Stimulated activated memory B cell treated with anti-CD40 and anti-IgM and Interleukin-4, amounts not matched to agents 10 μg/mL and 1 μg/mL and 100 μg/mL, for 72 hours (primary cell): ENCODE results near the gene ARMCX2.
A peak's percentile ranks its signal among the peaks of the same experiment; 100 is the strongest.
"Not testable (repeated sequence)": the region's sequence is repeated elsewhere in the genome, so short reads cannot be mapped to it uniquely, and the experiment has no call there.

Source experiments
- ATAC-seq: fragments of 150-1000 bp; cut with Tn5 transposase; 2 replicates; pipeline ENCODE4 v1.10.0; 2021
- H3K27ac Mint-ChIP-seq: one replicate; pipeline ENCODE4 v1.8.0; 2022; ENCODE audit warnings: mild to moderate bottlenecking, mixed read lengths
- H3K27me3 Mint-ChIP-seq: one replicate; pipeline ENCODE4 v1.8.0; 2022; ENCODE audit warnings: mixed read lengths
- H3K36me3 Mint-ChIP-seq: one replicate; pipeline ENCODE4 v1.8.0; 2022; ENCODE audit warnings: mixed read lengths
- H3K4me1 Mint-ChIP-seq: one replicate; pipeline ENCODE4 v1.8.0; 2022; ENCODE audit warnings: mixed read lengths
- H3K4me3 Mint-ChIP-seq: one replicate; pipeline ENCODE4 v1.8.0; 2022; ENCODE audit warnings: mild to moderate bottlenecking, moderate library complexity, mixed read lengths
- H3K9me3 Mint-ChIP-seq: one replicate; pipeline ENCODE4 v1.8.0; 2022; ENCODE audit warnings: mixed read lengths

Gene ARMCX2

DNA sequence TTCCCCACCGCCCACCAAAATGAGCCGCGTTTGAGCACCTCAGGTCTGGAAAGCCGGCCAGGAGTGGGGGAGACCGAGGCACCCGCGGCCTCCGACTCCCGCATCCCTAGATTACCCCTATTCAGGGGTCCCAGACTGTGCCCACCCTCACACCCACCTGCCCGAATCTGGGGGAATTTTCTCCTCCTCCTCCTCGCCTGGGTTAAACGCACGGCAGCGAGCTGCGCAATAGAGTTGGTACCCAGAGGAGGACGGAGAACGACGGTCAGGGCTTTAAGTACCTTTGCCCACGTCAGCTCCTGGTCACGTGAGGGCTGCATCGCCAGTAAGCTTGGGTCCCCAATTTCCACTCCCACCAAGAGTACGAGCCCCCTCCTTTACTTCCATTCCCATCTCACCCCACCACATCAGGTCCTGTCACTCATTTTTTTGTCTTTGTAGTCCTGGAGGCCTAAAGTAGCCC lies at the start of gene ARMCX2:
Gene ARMCX2 (minus strand): TSS at position 250 of the 463 bp plus-strand sequence. CDS start 2,262 bp downstream, outside the sequence.
- ATAC-seq: peak; percentile 68
- peak within 1 kb of the TSS; percentile 72 for H3K27ac Mint-ChIP-seq
- H3K27me3 Mint-ChIP-seq: peaks cover 12% of the 10 kb centered on the region
- H3K4me3 Mint-ChIP-seq: peak within 1 kb of the TSS; percentile 87
- H3K36me3 Mint-ChIP-seq: no peaks in the 10 kb centered on the region
- no peaks in the 10 kb centered on the region for H3K9me3 Mint-ChIP-seq
- H3K4me1 Mint-ChIP-seq: peaks cover 13% of the 10 kb centered on the region

DNA sequence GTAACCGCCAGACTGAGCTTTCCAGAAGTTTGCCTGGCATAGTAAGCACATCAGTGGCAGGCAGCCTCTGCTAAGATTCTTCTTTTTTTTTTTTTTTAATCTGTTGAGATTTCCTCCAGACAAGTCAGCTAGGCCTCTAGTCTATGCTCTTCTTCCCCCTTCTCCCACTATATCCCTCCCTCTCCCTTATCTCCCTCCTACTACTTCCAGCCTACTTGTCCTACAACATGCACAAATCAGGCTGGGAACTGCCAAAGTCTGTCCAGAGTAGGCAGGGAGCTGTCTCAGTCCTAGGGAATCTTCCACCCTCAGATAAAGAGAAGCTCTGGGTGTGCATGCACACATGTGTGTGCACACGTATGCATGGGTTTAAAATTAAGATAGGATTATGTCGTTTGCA lies 49.7 kb upstream of the ARMCX2 start:
- H3K9me3 Mint-ChIP-seq: no peaks in the 10 kb centered on the region
- no peak overlapping the region for H3K4me3 Mint-ChIP-seq
- no peaks in the 10 kb centered on the region for H3K27me3 Mint-ChIP-seq
- no peak overlapping the region for H3K27ac Mint-ChIP-seq
- ATAC-seq: no peak
- H3K4me1 Mint-ChIP-seq: no peaks in the 10 kb centered on the region
- H3K36me3 Mint-ChIP-seq: no peaks in the 10 kb centered on the region

DNA sequence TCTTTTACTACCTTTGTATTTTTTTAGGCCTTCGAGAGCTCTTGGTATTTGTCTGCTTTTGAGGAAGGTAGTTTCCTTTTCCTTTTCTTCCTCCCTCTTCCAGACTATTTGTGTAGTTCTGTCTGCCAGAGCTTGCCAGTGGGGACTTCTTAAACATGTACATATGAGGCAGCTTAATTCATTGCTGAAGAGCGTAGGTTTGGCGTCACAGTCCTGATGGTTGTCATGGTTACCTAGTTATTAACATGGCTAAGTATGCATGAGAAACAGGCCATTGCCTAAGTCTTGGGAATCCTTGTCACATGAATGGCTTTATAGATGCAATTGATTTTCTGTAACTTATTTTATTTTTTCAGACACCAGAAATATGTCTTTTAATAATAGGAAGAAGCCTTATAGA lies 48.5 kb upstream of the ARMCX2 start:
- Mint-ChIP-seq H3K9me3 (no peaks in the 10 kb centered on the region), H3K4me3 (no peak overlapping the region), H3K27ac (no peak overlapping the region), H3K36me3 (no peaks in the 10 kb centered on the region), H3K27me3 (no peaks in the 10 kb centered on the region), H3K4me1 (no peaks in the 10 kb centered on the region)
- no peak for ATAC-seq

DNA sequence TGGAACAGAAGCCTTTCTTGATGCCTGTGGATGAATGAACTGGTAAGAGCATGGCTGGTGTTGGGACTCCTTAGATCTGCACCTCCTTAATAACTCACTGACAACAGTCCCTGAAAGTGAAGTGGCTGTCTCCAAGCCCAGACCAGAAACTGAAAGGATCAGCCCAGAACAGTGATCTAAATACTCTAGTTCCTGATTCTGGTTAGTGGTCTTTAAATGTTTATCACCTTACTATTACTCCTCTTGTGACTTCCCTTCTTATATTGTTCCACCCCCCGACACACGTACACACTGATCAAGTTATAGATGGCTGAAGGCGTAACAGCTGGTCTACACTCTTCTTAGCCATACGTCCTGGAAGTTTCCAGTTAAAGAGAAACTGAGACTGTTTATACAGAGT lies 33.8 kb upstream of the ARMCX2 start:
- Mint-ChIP-seq H3K36me3 (no peaks in the 10 kb centered on the region), H3K27me3 (peaks cover 12% of the 10 kb centered on the region), H3K9me3 (no peaks in the 10 kb centered on the region), H3K4me1 (peaks cover 8% of the 10 kb centered on the region), H3K27ac (peak overlapping the region; percentile 55), H3K4me3 (no peak overlapping the region)
- ATAC-seq: peak; percentile 53

DNA sequence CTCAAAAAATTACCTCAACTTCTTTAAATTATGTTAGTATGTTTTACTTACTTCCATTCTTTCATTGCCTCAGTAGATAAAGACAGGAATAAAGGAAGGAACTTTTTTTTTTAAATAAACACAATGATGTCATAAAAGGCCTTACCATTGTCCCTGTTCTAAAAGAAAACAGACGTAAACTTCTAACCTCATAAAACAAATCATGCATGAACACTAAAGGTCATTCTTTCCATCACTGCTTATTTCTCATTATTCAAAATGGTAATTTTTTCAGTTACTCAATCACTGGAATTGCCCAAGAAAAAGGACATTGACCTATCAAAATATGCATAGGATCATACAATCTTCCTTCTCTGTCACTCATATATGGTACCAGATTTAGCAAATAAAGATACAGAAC lies 32.2 kb upstream of the ARMCX2 start:
- H3K27ac Mint-ChIP-seq: no peak overlapping the region
- H3K27me3 Mint-ChIP-seq: peaks cover 8% of the 10 kb centered on the region
- no peaks in the 10 kb centered on the region for H3K36me3 Mint-ChIP-seq
- H3K4me3 Mint-ChIP-seq: no peak overlapping the region
- no peak for ATAC-seq
- no peaks in the 10 kb centered on the region for H3K9me3 Mint-ChIP-seq
- peaks cover 8% of the 10 kb centered on the region for H3K4me1 Mint-ChIP-seq

DNA sequence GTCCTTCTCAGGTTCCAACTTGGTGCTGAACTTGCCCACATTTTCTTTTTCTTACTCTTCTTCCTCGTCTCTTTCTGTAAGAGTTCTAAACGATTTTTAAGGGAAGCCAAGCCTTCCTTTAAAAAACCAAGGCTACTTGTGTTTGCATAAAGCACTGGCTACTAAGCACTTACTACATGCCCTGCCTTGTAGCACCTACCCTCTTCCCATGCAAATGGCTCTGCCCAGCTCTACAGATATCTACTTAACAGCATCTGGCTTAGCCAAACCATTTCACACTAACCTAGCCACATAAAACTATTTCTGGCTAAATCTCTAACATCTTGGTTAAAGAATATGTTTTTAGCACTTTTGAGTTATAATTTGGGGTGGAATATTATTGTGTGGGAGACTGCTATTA lies 26.9 kb upstream of the ARMCX2 start:
- no peak for ATAC-seq
- Mint-ChIP-seq H3K36me3 (no peaks in the 10 kb centered on the region), H3K4me3 (no peak overlapping the region), H3K27me3 (no peaks in the 10 kb centered on the region), H3K4me1 (no peaks in the 10 kb centered on the region), H3K9me3 (no peaks in the 10 kb centered on the region), H3K27ac (no peak overlapping the region)

DNA sequence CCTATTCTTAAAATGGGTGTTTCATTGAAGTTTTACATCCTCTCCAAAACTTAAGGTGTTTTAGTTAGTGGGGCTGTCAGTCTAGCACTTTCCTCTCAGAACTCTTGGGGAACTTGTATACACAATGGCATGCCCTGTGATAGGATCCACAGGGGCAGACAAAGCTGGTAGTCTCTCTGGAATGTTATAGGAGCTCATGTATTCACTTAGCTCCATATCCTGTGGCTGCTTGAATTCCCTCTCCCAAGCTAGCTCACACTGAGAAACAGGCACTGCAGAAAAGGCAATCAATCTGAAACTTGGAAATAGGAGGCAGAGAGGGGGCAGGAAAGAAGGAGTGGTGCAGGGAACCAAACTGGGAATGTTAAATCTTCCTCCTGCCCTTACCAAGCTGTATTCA lies 26.3 kb upstream of the ARMCX2 start:
- Mint-ChIP-seq H3K4me1 (no peaks in the 10 kb centered on the region), H3K27ac (no peak overlapping the region), H3K4me3 (no peak overlapping the region), H3K36me3 (no peaks in the 10 kb centered on the region), H3K9me3 (no peaks in the 10 kb centered on the region), H3K27me3 (no peaks in the 10 kb centered on the region)
- no peak for ATAC-seq

DNA sequence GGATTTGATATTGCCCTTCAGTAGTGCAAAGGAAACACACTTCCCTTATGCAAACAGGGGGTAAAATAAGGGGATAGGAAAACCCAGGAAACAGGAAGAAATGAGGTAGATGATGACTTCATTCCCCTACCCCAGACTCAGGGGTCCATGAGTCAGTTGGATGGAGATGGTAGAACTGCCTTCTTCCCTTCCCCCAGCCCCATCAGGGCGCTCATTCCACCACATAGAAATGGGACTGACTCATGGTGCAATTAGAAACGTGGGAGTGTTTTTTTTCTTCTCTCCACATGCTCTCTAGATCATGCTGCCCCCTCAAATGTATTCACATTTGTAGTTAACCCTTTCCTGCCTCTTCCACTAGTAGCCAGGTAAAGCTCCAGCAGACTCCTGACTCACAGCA lies 23.1 kb upstream of the ARMCX2 start:
- H3K9me3 Mint-ChIP-seq: no peaks in the 10 kb centered on the region
- H3K27ac Mint-ChIP-seq: no peak overlapping the region
- H3K4me1 Mint-ChIP-seq: no peaks in the 10 kb centered on the region
- H3K36me3 Mint-ChIP-seq: no peaks in the 10 kb centered on the region
- ATAC-seq: no peak
- H3K27me3 Mint-ChIP-seq: no peaks in the 10 kb centered on the region
- no peak overlapping the region for H3K4me3 Mint-ChIP-seq

DNA sequence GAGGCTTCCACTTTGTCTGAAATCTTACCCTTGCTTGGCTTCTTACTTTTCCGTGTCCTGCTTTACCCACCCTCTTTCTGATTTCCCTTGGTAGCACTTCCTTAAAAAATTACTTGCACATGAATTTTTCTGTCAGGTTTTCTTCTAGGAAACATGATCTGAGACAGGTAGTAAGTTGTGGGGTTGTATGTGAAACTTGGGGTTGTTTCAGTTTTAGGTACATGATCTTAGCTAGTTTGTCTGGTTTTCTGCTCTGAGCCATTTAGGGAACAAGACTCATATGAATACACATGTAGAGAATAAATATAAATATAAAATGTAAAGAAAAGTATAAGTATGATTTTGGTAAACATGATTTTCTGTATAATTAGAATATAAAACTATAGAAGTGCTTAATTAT lies 17.4 kb upstream of the ARMCX2 start:
- peaks cover 10% of the 10 kb centered on the region for H3K27me3 Mint-ChIP-seq
- no peaks in the 10 kb centered on the region for H3K36me3 Mint-ChIP-seq
- no peaks in the 10 kb centered on the region for H3K4me1 Mint-ChIP-seq
- no peak overlapping the region for H3K4me3 Mint-ChIP-seq
- no peak overlapping the region for H3K27ac Mint-ChIP-seq
- H3K9me3 Mint-ChIP-seq: no peaks in the 10 kb centered on the region
- no peak for ATAC-seq

DNA sequence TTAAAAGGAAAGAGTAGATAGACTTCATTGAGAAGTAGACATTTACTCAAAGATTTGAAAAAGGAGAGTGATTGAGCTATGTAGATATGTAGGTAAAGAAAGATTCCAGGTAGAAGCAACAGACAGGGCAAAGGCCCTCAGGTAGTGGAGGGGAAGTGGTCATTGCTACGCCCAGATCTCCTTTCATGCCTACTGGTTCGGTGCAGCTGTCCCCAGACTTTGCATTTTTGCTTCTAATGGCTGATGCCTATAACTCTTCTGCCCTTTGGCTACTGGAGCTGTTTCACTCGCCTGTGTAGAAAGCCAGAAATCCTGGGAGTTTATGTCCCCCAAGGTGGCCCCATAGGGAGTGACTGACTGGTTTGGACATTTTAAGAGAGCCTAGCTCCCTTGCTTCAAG lies 16.9 kb upstream of the ARMCX2 start:
- no peaks in the 10 kb centered on the region for H3K4me1 Mint-ChIP-seq
- H3K4me3 Mint-ChIP-seq: no peak overlapping the region
- H3K27ac Mint-ChIP-seq: no peak overlapping the region
- no peaks in the 10 kb centered on the region for H3K9me3 Mint-ChIP-seq
- H3K27me3 Mint-ChIP-seq: peaks cover 10% of the 10 kb centered on the region
- no peak for ATAC-seq
- no peaks in the 10 kb centered on the region for H3K36me3 Mint-ChIP-seq

DNA sequence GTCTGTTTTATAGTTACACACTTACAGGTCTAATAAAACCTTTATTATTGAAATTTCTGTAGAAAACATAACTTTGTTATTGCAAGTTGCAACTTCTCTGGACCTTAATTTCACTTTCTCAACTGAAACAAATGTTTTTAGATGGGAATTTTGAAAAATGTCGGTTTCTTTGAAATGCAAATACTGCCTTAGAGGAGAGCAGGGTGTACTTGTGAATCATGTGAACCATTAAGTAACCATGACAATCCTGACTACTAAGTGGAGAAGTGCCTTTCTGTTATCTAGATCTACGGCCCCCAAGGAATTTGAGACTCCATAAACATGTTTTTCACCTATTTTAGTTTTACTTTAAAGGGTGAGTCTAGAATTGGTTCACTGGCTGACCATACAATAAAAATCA lies 8.5 kb upstream of the ARMCX2 start:
- no peak overlapping the region for H3K27ac Mint-ChIP-seq
- peaks cover under 1% of the 10 kb centered on the region for H3K27me3 Mint-ChIP-seq
- no peaks in the 10 kb centered on the region for H3K9me3 Mint-ChIP-seq
- no peaks in the 10 kb centered on the region for H3K4me1 Mint-ChIP-seq
- no peak for ATAC-seq
- H3K36me3 Mint-ChIP-seq: no peaks in the 10 kb centered on the region
- H3K4me3 Mint-ChIP-seq: no peak overlapping the region

DNA sequence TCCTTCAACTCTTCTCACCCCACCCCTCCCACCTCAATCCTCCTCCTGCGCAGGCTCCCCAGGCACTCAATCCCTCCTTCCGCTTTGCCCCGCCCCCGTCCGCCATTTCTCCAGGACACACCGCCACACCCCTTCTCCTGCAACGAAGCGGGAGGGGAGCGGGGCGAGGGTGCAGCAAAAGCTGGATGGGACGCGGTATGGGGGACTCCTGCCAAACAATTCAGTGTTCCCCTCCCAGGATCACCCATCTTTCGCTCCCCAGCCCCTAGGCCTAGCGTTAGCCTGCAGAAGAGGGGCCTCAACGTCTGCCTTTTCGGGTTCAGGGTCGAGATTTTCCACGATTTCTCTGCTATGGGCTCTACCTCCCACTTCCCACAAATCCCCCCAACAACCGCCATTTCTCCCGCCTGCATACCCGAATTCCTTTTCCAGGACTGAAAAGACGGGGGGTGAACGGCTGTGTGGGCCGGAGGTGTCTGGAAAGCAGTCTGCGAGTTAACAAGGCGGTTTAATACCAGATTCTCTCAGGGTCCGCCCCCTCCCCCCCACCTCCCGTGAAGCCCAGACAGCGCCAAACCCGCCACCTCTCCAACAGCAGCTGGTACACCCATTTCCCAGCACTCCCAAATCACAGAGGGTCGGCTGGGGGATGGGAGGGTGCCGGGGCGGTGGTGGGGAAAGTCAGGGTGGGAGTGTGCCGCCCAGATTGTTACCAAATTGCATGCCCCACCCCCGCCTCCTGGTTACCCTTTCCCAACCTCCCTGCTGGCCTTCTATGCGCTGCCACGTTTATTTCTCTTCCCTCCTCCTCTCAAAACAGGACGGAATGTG lies 774 bp downstream of the ARMCX2 start:
- Mint-ChIP-seq H3K27me3 (peaks cover 12% of the 10 kb centered on the region), H3K4me1 (peaks cover 13% of the 10 kb centered on the region), H3K36me3 (no peaks in the 10 kb centered on the region), H3K27ac (peak overlapping the region; percentile 72), H3K9me3 (no peaks in the 10 kb centered on the region), H3K4me3 (peak overlapping the region; percentile 87)
- peak; percentile 67 for ATAC-seq

DNA sequence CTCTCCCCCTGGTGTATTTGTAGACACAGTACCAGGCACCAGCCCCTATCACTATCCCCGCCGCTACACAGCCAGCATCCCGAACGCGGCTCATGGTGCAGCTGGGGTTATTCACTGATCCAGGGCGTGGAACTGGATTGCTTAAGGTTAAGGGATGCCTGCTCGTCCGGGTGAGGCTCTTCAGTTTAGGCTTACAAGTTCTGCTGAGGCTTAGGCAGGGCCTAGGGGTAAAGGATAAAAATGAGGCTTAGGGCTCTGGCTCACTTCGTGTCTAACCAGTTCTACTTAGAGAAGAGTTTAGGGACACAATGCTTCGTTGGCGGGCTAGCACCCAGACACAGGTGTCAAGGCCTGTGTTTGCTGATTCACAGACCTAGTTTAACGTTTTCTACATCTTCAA lies 2.2 kb downstream of the ARMCX2 start:
- H3K27ac Mint-ChIP-seq: no peak overlapping the region
- H3K4me3 Mint-ChIP-seq: no peak overlapping the region
- no peaks in the 10 kb centered on the region for H3K36me3 Mint-ChIP-seq
- peaks cover 13% of the 10 kb centered on the region for H3K4me1 Mint-ChIP-seq
- H3K27me3 Mint-ChIP-seq: peaks cover 5% of the 10 kb centered on the region
- ATAC-seq: no peak
- H3K9me3 Mint-ChIP-seq: no peaks in the 10 kb centered on the region

DNA sequence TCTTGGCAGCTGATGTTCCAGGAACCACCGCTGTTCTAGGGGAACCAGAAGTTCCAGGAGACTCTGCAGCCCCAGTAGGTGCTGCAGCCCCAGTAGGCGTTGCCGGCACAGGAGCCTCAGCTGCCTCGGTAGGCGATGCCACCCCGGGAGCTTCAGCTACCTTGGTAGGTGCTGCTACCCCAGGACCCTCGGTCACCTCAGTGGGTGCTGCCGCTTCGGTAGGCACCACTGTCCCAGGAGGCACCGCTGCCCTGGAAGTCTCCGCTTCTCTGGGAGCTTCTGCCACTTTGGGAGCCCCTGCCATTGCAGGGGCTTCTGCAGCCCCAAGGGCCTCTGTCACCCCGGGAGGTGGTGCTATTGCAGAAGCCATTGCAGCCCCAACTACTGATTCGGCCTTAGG lies 2.8 kb downstream of the ARMCX2 start:
- Mint-ChIP-seq H3K4me1 (peaks cover 13% of the 10 kb centered on the region), H3K9me3 (no peaks in the 10 kb centered on the region), H3K27ac (no peak overlapping the region), H3K4me3 (no peak overlapping the region), H3K36me3 (no peaks in the 10 kb centered on the region), H3K27me3 (no peaks in the 10 kb centered on the region)
- no peak for ATAC-seq

DNA sequence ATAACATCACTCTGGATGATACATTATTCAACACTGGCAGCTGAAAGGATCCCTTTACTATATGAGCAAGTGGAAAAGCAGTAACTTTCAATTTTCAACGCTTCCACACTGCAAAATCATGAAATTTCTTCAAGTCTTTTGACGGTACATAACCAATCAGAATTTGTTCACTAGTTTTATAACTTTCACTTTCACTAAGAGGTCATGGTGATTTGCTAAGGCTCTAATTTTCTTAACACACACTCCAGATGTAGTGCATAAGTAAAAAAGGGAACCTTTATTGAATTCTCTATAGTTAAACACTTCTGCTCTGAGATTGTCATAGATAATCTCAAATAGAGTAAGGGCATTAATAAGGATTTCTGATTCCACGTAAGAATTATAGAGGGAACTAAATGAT lies 4.1 kb downstream of the ARMCX2 start:
- no peak overlapping the region for H3K4me3 Mint-ChIP-seq
- H3K27me3 Mint-ChIP-seq: no peaks in the 10 kb centered on the region
- no peaks in the 10 kb centered on the region for H3K36me3 Mint-ChIP-seq
- peaks cover 13% of the 10 kb centered on the region for H3K4me1 Mint-ChIP-seq
- no peaks in the 10 kb centered on the region for H3K9me3 Mint-ChIP-seq
- no peak overlapping the region for H3K27ac Mint-ChIP-seq
- ATAC-seq: no peak

DNA sequence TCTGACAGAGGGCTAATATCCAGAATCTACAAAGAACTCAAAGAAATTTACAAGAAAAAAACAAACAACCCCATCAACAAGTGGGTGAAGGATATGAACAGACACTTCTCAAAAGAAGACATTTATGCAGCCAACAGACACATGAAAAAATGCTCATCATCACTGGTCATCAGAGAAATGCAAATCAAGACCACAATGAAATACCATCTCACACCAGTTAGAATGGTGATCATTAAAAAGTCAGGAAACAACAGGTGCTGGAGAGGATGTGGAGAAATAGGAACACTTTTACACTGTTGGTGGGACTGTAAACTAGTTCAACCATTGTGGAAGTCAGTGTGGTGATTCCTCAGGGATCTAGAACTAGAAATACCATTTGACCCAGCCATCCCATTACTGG lies 11.9 kb downstream of the ARMCX2 start:
- H3K4me3 Mint-ChIP-seq, ATAC-seq, H3K27ac Mint-ChIP-seq, H3K4me1 Mint-ChIP-seq, H3K9me3 Mint-ChIP-seq, H3K36me3 Mint-ChIP-seq, H3K27me3 Mint-ChIP-seq: not testable (repeated sequence)
